CD8-positive, alpha-beta memory T cell (primary cell): Measurements from ENCODE around the gene TUBA1C. TPM values are rescaled to one million over a fixed set of nuclear protein-coding genes. Genes with fewer than 3 reads are reported as not detected.
"Not testable (repeated sequence)": the region's sequence is repeated elsewhere in the genome, so short reads cannot be mapped to it uniquely, and the experiment has no call there.

Source experiments
- CTCF ChIA-PET: fragments of 350-600 bp; sonication (Branson Sonifier 250); formaldehyde crosslinking; loops from one replicate; lab custom pipeline; 2021; ENCODE audit warnings: antibody characterized with exemption; lab: Charles Lee
- POLR2A ChIA-PET: fragments of 350-600 bp; sonication (Branson Sonifier 250); formaldehyde crosslinking; loops from one replicate; lab custom pipeline; 2021; ENCODE audit warnings: antibody characterized with exemption; lab: Charles Lee
- DNase-seq, 5 donors: peaks; one replicate each; pipeline versions ENCODE4 v3.0.0 to v3.0.0-alpha.2; 2020 to 2022; ENCODE audit warnings: mixed read lengths in 1 of 5
- H3K27ac ChIP-seq: one replicate; pipeline ENCODE4 v1.7.0; 2013; ENCODE audit warnings: low read depth, mild to moderate bottlenecking, low read length, moderate library complexity
- H3K27me3 ChIP-seq: 2 replicates; pipeline ENCODE4 v1.7.0; 2013; ENCODE audit warnings: low read length, mild to moderate bottlenecking; ENCODE audit not compliant: insufficient read depth, poor library complexity, severe bottlenecking
- H3K36me3 ChIP-seq: 2 replicates; pipeline ENCODE4 v1.7.0; 2013; ENCODE audit warnings: mild to moderate bottlenecking, low read length, moderate library complexity; ENCODE audit not compliant: insufficient read depth
- H3K4me1 ChIP-seq: 2 replicates; pipeline ENCODE4 v1.7.0; 2013; ENCODE audit warnings: mild to moderate bottlenecking, low read length, moderate library complexity; ENCODE audit not compliant: insufficient read depth
- H3K4me3 ChIP-seq: 2 replicates; pipeline ENCODE4 v1.7.0; 2013; ENCODE audit warnings: mild to moderate bottlenecking, low read length
- H3K9me3 ChIP-seq: 2 replicates; pipeline ENCODE4 v1.7.0; 2013; ENCODE audit warnings: mild to moderate bottlenecking, low read length
- H3K27ac Mint-ChIP-seq, 8 donors: one replicate each; pipeline ENCODE4 v1.8.0; 2020 to 2021; ENCODE audit warnings: mixed read lengths in 8 of 8, mild to moderate bottlenecking in 6 of 8, inconsistent platforms in 3 of 8, moderate library complexity in 3 of 8
- H3K27me3 Mint-ChIP-seq, 2 donors: one replicate each; pipeline ENCODE4 v1.8.0; 2020 to 2021; ENCODE audit warnings: mixed read lengths in 2 of 2, mild to moderate bottlenecking in 1 of 2, moderate library complexity in 1 of 2
- H3K36me3 Mint-ChIP-seq, 3 donors: one replicate each; pipeline ENCODE4 v1.8.0; 2020 to 2021; ENCODE audit warnings: mixed read lengths in 3 of 3, inconsistent platforms in 1 of 3, mild to moderate bottlenecking in 1 of 3
- H3K4me1 Mint-ChIP-seq, 3 donors: one replicate each; pipeline ENCODE4 v1.8.0; 2020 to 2021; ENCODE audit warnings: mixed read lengths in 3 of 3, inconsistent platforms in 1 of 3, mild to moderate bottlenecking in 1 of 3
- H3K4me3 Mint-ChIP-seq, 7 donors: one replicate each; pipeline ENCODE4 v1.8.0; 2020 to 2021; ENCODE audit warnings: mixed read lengths in 7 of 7, mild to moderate bottlenecking in 6 of 7, moderate library complexity in 4 of 7, inconsistent platforms in 2 of 7
- H3K9me3 Mint-ChIP-seq, 5 donors: one replicate each; pipeline ENCODE4 v1.8.0; 2020 to 2022; ENCODE audit warnings: mixed read lengths in 5 of 5, mild to moderate bottlenecking in 3 of 5, moderate library complexity in 2 of 5, inconsistent platforms in 1 of 5
- polyA plus RNA-seq: library from polyadenylated mRNA; unstranded; fragments of 300-500 nt; fragmentation: Illumina TruSeq; gene quantifications from one replicate; pipeline ENCODE4 v1.2.3, GENCODE V29; 2021
- total RNA-seq, 2 experiments: library from RNA; stranded (reverse); gene quantifications; one replicate each; pipeline ENCODE4 v1.2.3, GENCODE V29; 2021

Gene TUBA1C
- total and polyA plus RNA-seq, 3 experiments from 2014 or later = 49.5 to 356 (median 351) TPM

DNA sequence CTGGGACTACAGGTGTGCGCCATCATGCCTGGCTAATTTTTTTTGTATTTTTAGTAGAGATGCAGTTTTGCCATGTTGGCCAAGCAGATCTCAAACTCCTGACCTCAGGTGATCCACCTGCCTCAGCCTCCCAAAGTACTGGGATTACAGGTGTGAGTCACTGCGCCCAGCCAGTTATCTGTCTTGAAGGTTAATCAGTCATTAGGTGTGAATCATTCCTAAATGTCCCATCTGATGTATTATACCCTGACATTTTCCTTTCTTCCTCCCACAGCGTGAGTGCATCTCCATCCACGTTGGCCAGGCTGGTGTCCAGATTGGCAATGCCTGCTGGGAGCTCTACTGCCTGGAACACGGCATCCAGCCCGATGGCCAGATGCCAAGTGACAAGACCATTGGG, 4.3 kb downstream of the TUBA1C start:
- H3K36me3 Mint-ChIP-seq = peaks cover 0 to 57% (median 12%) of the 10 kb centered on the region in 3 donors
- H3K9me3 Mint-ChIP-seq = not testable (repeated sequence)

DNA sequence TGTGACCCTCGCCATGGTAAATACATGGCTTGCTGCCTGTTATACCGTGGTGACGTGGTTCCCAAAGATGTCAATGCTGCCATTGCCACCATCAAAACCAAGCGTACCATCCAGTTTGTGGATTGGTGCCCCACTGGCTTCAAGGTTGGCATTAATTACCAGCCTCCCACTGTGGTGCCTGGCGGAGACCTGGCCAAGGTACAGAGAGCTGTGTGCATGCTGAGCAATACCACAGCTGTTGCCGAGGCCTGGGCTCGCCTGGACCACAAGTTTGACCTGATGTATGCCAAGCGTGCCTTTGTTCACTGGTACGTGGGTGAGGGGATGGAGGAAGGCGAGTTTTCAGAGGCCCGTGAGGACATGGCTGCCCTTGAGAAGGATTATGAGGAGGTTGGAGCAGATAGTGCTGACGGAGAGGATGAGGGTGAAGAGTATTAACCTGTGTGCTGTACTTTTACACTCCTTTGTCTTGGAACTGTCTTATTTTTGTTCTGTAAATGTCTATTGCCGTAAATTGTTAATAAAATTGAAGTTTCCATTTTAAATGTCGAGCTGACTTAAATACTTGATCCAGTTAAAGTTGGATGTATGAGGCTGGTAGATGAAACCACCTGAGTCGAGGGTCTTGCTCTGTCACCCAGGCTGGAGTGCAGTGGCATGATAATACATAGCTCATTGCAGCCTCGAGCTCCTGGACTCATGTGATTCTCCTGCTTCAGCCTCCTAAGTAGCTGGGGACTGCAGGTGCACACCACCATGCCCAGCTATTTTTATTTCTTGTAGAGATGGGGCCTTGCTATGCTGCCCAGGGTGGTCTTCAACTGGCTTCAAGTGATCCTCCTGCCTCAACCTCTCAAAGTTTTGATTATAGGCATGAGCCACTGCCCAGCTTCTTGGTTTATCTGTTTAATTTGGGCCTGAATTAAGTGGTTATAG, 8.2 kb downstream of the TUBA1C start:
- CTCF ChIA-PET = no interaction called here
- POLR2A ChIA-PET = no interaction called here
- Mint-ChIP-seq H3K9me3 (no peaks in the 10 kb centered on the region), H3K4me3 (no peak overlapping the region), H3K4me1 (peaks cover 2 to 6% (median 5%) of the 10 kb centered on the region in 3 donors), H3K27ac (no peak overlapping the region), H3K27me3 (no peaks in the 10 kb centered on the region), H3K36me3 (peaks cover 0 to 53% (median 15%) of the 10 kb centered on the region in 3 donors)
- no peak for DNase-seq
- H3K36me3 ChIP-seq = peaks cover 21% of the 10 kb centered on the region
- H3K27me3 ChIP-seq = no peaks in the 10 kb centered on the region
- H3K4me3 ChIP-seq = no peak overlapping the region
- H3K27ac ChIP-seq = no peak overlapping the region
- no peaks in the 10 kb centered on the region for H3K4me1 ChIP-seq
- H3K9me3 ChIP-seq = no peaks in the 10 kb centered on the region

More for the DNA sequence above, 4.3 kb downstream of the TUBA1C start:
- peaks cover 18 to 30% (median 27%) of the 10 kb centered on the region in 3 donors for H3K4me1 Mint-ChIP-seq
- H3K27me3 ChIP-seq, H3K4me3 ChIP-seq, DNase-seq, CTCF ChIA-PET, H3K27me3 Mint-ChIP-seq, H3K27ac ChIP-seq, H3K4me1 ChIP-seq, H3K9me3 ChIP-seq: not testable (repeated sequence)
- POLR2A ChIA-PET = interaction anchor here (0.5 kb wide), 1 partner anchor 417 kb away, joined by 3 read pairs; the partner anchor contains the start of gene DDX23
- peak overlapping the region in 1 of 8 donors; percentile 62 for H3K27ac Mint-ChIP-seq
- H3K4me3 Mint-ChIP-seq = peak overlapping the region in 1 of 7 donors; percentile 69
- H3K36me3 ChIP-seq = peaks cover 21% of the 10 kb centered on the region

DNA sequence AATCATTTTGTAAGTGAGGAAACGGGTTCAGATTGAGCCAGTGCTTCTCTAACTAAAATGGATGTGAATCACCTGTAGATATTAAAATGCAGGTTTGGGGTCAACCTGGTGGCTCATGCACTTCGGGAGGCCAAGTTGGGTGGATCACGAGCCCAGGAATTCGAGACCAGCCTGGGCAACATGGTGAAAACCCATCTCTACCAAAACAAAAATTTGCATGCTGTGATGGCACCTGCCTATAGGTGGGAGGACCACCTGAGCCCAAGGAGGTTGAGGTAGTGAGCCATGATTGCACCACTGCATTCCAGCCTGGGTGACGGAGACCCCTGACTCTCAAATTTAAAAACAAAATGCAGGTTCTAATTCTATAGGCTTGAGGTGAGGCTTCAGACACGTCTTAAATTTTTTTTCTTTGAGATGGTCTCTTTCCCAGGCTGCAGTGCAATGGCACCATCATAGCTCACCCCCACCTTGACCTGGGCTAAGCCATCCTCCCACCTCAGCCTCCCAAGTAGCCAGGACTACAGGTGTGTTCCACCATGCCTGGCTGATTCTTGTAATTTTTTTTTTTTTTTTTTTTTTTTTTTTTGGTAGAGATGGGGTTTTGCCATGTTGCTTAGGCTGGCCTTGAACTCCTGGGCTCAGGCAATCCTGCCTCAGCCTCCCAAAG, 9.0 kb downstream of the TUBA1C start:
- DNase-seq = no peak
- H3K4me3 Mint-ChIP-seq = no peak overlapping the region
- POLR2A ChIA-PET = no interaction called here
- H3K27ac Mint-ChIP-seq = no peak overlapping the region
- H3K9me3 Mint-ChIP-seq = no peaks in the 10 kb centered on the region
- CTCF ChIA-PET = no interaction called here
- H3K36me3 ChIP-seq = peaks cover 21% of the 10 kb centered on the region
- no peaks in the 10 kb centered on the region for H3K27me3 Mint-ChIP-seq
- H3K4me1 Mint-ChIP-seq = no peaks in the 10 kb centered on the region
- H3K9me3 ChIP-seq = no peaks in the 10 kb centered on the region
- no peaks in the 10 kb centered on the region for H3K27me3 ChIP-seq
- no peak overlapping the region for H3K4me3 ChIP-seq
- H3K36me3 Mint-ChIP-seq = peaks cover 0 to 49% (median 15%) of the 10 kb centered on the region in 3 donors
- H3K27ac ChIP-seq = no peak overlapping the region
- no peaks in the 10 kb centered on the region for H3K4me1 ChIP-seq

DNA sequence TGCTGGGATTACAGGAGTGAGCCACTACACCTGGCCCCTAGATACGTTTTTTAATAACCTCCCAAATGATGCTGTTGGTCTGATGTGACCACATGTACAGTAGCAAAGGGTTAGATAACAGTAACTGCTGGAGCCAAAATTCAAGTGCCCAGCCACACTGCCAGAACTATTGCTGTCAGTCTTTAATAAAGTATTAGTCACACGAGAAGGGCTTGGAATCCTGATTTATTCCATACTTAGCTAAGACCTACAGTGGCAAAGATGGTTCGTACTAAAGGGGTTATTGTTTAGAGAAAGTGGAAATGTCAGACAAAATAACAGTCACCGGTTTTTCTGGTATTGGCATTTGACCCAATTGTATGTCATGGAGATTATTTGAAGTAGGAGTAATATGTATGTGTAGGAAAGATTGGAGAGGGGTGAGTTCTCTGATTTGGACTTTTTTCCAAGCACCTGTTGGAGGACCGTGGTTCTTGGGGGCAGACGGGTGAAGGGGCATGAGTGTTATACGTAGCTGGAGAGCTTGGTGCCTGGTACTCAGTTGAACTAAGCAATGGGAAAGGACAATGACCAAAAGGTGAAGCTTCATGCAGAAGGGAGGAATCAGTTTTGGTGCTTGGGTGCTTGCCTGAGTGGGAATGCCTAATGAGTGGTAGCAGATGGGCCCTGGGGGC, 9.7 kb downstream of the TUBA1C start:
- Mint-ChIP-seq H3K27ac (peak overlapping the region in 2 of 8 donors; percentile 25 to 85), H3K4me3 (no peak overlapping the region), H3K36me3 (peaks cover 0 to 44% (median 15%) of the 10 kb centered on the region in 3 donors), H3K9me3 (no peaks in the 10 kb centered on the region), H3K27me3 (peaks cover 0 to 4% of the 10 kb centered on the region in 2 donors), H3K4me1 (no peaks in the 10 kb centered on the region)
- Histone ChIP-seq H3K27ac (no peak overlapping the region), H3K36me3 (peaks cover 21% of the 10 kb centered on the region), H3K9me3 (no peaks in the 10 kb centered on the region), H3K4me1 (no peaks in the 10 kb centered on the region), H3K4me3 (no peak overlapping the region), H3K27me3 (no peaks in the 10 kb centered on the region)
- POLR2A ChIA-PET = no interaction called here
- CTCF ChIA-PET = no interaction called here
- no peak for DNase-seq

DNA sequence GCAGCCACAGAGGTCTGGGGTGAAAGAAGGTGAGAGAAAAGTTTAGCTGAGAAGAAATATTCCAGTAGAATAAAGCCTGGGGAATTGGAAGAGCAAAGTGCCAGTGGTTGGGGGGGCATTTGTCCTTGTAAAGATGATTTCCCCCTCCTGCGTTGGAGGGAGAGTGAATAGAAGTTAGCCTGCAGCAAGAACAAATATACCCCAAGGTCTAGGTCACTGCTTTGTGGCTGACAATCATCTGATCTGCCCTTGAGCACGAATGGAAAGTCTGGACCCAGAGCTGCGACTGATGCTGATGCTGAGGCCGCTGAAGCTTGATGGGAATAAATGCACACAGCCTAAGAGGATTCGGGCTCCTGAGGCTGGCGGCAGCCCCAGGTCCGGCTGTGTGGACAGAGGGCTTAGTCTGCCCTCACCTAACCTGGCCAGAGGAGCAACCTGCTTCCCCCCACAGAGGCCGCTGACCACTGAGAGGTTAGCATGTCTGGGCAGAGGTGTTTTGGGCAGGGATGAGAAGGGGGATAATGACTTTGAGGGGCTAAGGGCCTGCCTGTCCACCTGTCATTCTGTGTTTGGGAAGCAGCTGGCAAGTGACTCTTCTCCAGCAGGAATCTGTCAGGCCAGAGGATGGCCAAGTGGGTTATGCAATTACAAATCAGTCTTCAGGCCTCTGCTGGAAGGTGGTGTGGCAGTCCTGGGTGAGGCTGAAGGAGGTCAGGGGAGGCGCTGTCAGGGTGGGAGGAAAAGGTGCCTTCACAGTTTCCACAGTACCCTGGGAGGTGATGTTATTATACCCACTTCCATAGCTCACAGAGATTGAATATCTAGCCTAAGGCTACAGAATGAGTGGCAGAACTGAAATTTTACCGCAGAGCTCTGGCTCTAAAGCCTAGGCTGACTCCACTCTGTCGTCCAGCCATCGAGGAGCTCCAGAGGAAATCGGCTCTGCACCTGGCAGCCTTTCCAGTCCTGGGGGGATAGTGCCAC, 11.7 kb downstream of the TUBA1C start:
- DNase-seq = no peak
- Histone ChIP-seq H3K27ac (no peak overlapping the region), H3K4me3 (no peak overlapping the region), H3K9me3 (no peaks in the 10 kb centered on the region), H3K36me3 (peaks cover 11% of the 10 kb centered on the region), H3K27me3 (no peaks in the 10 kb centered on the region), H3K4me1 (no peaks in the 10 kb centered on the region)
- H3K36me3 Mint-ChIP-seq = peaks cover 0 to 23% (median 8%) of the 10 kb centered on the region in 3 donors
- peak overlapping the region in 2 of 8 donors; percentile 39 to 74 for H3K27ac Mint-ChIP-seq
- ChIA-PET CTCF (interaction anchor here (1.2 to 1.8 kb wide), 3 partner anchors 13 to 60 kb away, joined by 3 read pairs; partner anchors contain the start of genes C1QL4 and PRPH), POLR2A (no interaction called here)
- peaks cover 0 to 8% of the 10 kb centered on the region in 2 donors for H3K27me3 Mint-ChIP-seq
- no peaks in the 10 kb centered on the region for H3K4me1 Mint-ChIP-seq
- no peaks in the 10 kb centered on the region for H3K9me3 Mint-ChIP-seq
- no peak overlapping the region for H3K4me3 Mint-ChIP-seq

DNA sequence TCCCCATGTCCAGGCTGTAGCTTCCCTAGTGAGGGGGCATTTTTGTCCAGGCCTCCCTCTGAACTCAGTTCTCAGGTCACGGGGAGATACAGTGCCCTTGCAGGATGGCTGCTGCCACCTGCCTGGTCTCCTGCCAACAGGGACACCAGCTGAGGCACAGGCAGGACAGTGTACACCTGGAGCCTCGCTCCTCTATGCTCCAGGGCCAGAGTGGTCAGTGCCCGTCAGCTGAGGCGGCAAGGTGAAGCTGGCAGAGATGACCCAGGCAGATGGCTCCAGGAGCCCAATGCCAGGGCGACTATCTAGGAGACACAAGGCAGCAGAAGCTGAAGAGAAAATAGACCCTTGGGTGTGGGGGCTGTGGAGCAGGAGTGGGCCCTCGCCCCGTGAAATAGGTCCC, 12.6 kb downstream of the TUBA1C start:
- Mint-ChIP-seq H3K4me3 (no peak overlapping the region), H3K4me1 (no peaks in the 10 kb centered on the region), H3K36me3 (peaks cover 0 to 14% (median 8%) of the 10 kb centered on the region in 3 donors), H3K27ac (no peak overlapping the region), H3K27me3 (peaks cover 2 to 11% of the 10 kb centered on the region in 2 donors), H3K9me3 (no peaks in the 10 kb centered on the region)
- Histone ChIP-seq H3K27me3 (no peaks in the 10 kb centered on the region), H3K9me3 (no peaks in the 10 kb centered on the region), H3K4me3 (no peak overlapping the region), H3K4me1 (no peaks in the 10 kb centered on the region), H3K27ac (no peak overlapping the region), H3K36me3 (peaks cover 7% of the 10 kb centered on the region)
- ChIA-PET POLR2A (no interaction called here), CTCF (interaction anchor here (1.2 to 1.8 kb wide), 3 partner anchors 12 to 60 kb away, joined by 3 read pairs; partner anchors contain the start of genes C1QL4 and PRPH)
- no peak for DNase-seq

DNA sequence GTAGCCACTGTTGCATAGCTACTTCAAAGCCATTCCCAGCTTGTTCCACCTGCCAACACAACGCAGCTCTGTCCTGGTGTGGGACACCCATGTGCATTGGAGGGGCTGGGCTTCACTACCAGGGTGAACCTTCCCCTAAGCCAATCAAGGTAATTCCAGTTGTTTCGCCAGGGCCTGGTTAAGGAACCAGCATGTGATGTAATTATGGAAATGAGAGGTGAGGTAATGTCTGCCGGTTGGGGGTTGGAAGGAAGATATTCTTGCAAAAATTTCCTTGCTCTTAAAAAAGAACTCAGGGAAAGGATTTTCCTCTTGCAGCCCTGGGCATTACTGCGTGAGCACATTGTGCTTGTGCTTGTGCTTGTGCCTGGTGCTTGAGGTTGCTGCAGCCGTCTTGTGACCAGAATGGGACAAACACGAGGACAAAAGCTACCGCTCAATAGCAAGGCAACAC, 14.9 kb downstream of the TUBA1C start:
- Histone ChIP-seq H3K4me1 (no peaks in the 10 kb centered on the region), H3K27me3 (no peaks in the 10 kb centered on the region), H3K36me3 (no peaks in the 10 kb centered on the region), H3K27ac (no peak overlapping the region), H3K9me3 (no peaks in the 10 kb centered on the region), H3K4me3 (no peak overlapping the region)
- Mint-ChIP-seq H3K36me3 (peaks cover 0 to under 1% (median 0%) of the 10 kb centered on the region in 3 donors), H3K4me1 (no peaks in the 10 kb centered on the region), H3K9me3 (no peaks in the 10 kb centered on the region), H3K4me3 (no peak overlapping the region), H3K27me3 (peaks cover 5 to 20% of the 10 kb centered on the region in 2 donors), H3K27ac (no peak overlapping the region)
- ChIA-PET CTCF (interaction anchor here (1.1 to 1.7 kb wide), 3 partner anchors 10 to 68 kb away, joined by 5 to 7 read pairs (median 5); no protein-coding TSS in a partner anchor), POLR2A (no interaction called here)
- no peak for DNase-seq
